Loucy (cell line): ENCODE measurements around the gene ACADS.

ENCODE experiments used
- CTCF ChIP-seq: fragments of 200-600 bp; sonication (generic); conservative IDR thresholded peaks from 2 replicates; pipeline ENCODE4 v1.5.1; 2014; ENCODE audit warnings: mild to moderate bottlenecking, antibody characterized with exemption, low read length
- EZH2phosphoT487 ChIP-seq: fragments of 200-600 bp; IDR thresholded peaks from 2 replicates; pipeline ENCODE4 v1.6.1; 2018; ENCODE audit warnings: antibody characterized with exemption, mild to moderate bottlenecking, moderate library complexity, borderline replicate concordance

- TF ChIP-seq CTCF (no peak), EZH2phosphoT487 (no peak)
These were observed at the start of gene ACADS for GRCh38 chr12:120725659-120726509.
